Breast epithelium (tissue), 4 donors: ENCODE measurements around the gene SLC25A44. TPM values are rescaled to one million over a fixed set of nuclear protein-coding genes. Genes with fewer than 3 reads are reported as not detected.

Source experiments
- DNase-seq, 2 donors: peaks; one replicate each; pipeline ENCODE4 v3.0.0-alpha.2; 2019; ENCODE audit warnings: low spot score in 2 of 2
- H3K27ac ChIP-seq, 2 donors: fragments of 200-600 bp; sonication (generic) in 1 of 2; one replicate each; pipeline ENCODE4 v1.5.1; 2016 to 2019; ENCODE audit warnings: mild to moderate bottlenecking in 1 of 2
- H3K27me3 ChIP-seq, 2 donors: fragments of 200-600 bp; sonication (generic) in 1 of 2; one replicate each; pipeline versions ENCODE4 v1.5.1 to v1.6.0; 2017 to 2019; ENCODE audit warnings: control low read depth in 1 of 2, mild to moderate bottlenecking in 1 of 2
- H3K36me3 ChIP-seq: fragments of 200-600 bp; one replicate; pipeline ENCODE4 v1.5.1; 2019
- H3K4me1 ChIP-seq, 2 donors: fragments of 200-600 bp; sonication (generic); one replicate each; pipeline ENCODE4 v1.5.1; 2016 to 2019; ENCODE audit warnings: control low read depth in 1 of 2
- H3K4me3 ChIP-seq, 3 donors: fragments of 200-600 bp; sonication (generic); 1 replicate in 2 of 3; 2 replicates in 1 of 3; pipeline ENCODE4 v1.5.1; 2016 to 2019; ENCODE audit warnings: mild to moderate bottlenecking in 3 of 3, moderate library complexity in 2 of 3
- H3K9me3 ChIP-seq, 2 donors: fragments of 200-600 bp; sonication (generic) in 1 of 2; one replicate each; pipeline ENCODE4 v1.5.1; 2016 to 2019; ENCODE audit warnings: control low read depth in 1 of 2
- CTCF ChIP-seq, 3 donors: fragments of 450-650 bp; IDR thresholded peaks; one replicate each; pipeline ENCODE4 v1.5.1; 2016 to 2017; ENCODE audit warnings: antibody characterized with exemption in 3 of 3, mild to moderate bottlenecking in 3 of 3, moderate library complexity in 3 of 3
- POLR2A ChIP-seq: fragments of 450-650 bp; IDR thresholded peaks from one replicate; pipeline ENCODE4 v1.6.1; 2016; ENCODE audit warnings: antibody characterized with exemption, mild to moderate bottlenecking, moderate library complexity
- POLR2AphosphoS5 ChIP-seq, 3 donors: sonication (generic); formaldehyde crosslinking; IDR thresholded peaks; one replicate each; pipeline ENCODE4 v1.6.1; 2017; ENCODE audit warnings: antibody characterized with exemption in 3 of 3
- intact Hi-C: fragments of 100-400 bp; cut with DNase I; formaldehyde crosslinking; loops from one replicate; pipeline ENCODE4 v1.15.1; 2023; ENCODE audit warnings: low total_unique reads
- total RNA-seq, 3 donors: library from RNA; depleted of rRNA; stranded (reverse); fragments of >200 nt; gene quantifications; one replicate each; pipeline ENCODE4 v1.1.0, GENCODE V29; 2016

SLC25A44 gene
- total RNA-seq, 3 donors from 2014 or later = 10.7 to 23.7 (median 13.8) TPM

GRCh38 chr1:156242738-156243137 is 48.8 kb downstream of the SLC25A44 start:
- H3K27ac ChIP-seq = no peak overlapping the region
- no peak for TF ChIP-seq POLR2AphosphoS5 (IDR thresholded peaks at IDR 0.05)
- TF ChIP-seq CTCF (IDR thresholded peaks at IDR 0.05) = no peak
- no peak for TF ChIP-seq POLR2A
- intact Hi-C loops = no loop called here
- H3K4me1 ChIP-seq = peaks cover 0 to 7% of the 10 kb centered on the region in 2 donors
- no peaks in the 10 kb centered on the region for H3K36me3 ChIP-seq
- DNase-seq = no peak
- H3K9me3 ChIP-seq = no peaks in the 10 kb centered on the region
- no peaks in the 10 kb centered on the region for H3K27me3 ChIP-seq
- no peak overlapping the region for H3K4me3 ChIP-seq

- no peak overlapping the region for H3K27ac ChIP-seq
- TF ChIP-seq POLR2AphosphoS5 (IDR thresholded peaks at IDR 0.05) (no peak), POLR2A (no peak), CTCF (IDR thresholded peaks at IDR 0.05) (no peak)
- intact Hi-C loops = no loop called here
- no peak overlapping the region for H3K4me3 ChIP-seq
- H3K27me3 ChIP-seq = no peaks in the 10 kb centered on the region
- H3K9me3 ChIP-seq = no peaks in the 10 kb centered on the region
- no peaks in the 10 kb centered on the region for H3K36me3 ChIP-seq
- H3K4me1 ChIP-seq = peaks cover 0 to 11% of the 10 kb centered on the region in 2 donors
- no peak for DNase-seq
Observed at GRCh38 chr1:156244126-156244525, 50.2 kb downstream of the SLC25A44 start.

GRCh38 chr1:156244712-156245111 is 50.8 kb downstream of the SLC25A44 start:
- Histone ChIP-seq H3K27ac (no peak overlapping the region), H3K27me3 (no peaks in the 10 kb centered on the region), H3K4me3 (no peak overlapping the region), H3K36me3 (no peaks in the 10 kb centered on the region), H3K9me3 (no peaks in the 10 kb centered on the region), H3K4me1 (peaks cover 0 to 11% of the 10 kb centered on the region in 2 donors)
- no peak for DNase-seq
- TF ChIP-seq POLR2A (no peak), POLR2AphosphoS5 (IDR thresholded peaks at IDR 0.05) (no peak), CTCF (IDR thresholded peaks at IDR 0.05) (no peak)
- intact Hi-C loops = no loop called here

- Histone ChIP-seq H3K27me3 (no peaks in the 10 kb centered on the region), H3K4me1 (peaks cover 0 to 11% of the 10 kb centered on the region in 2 donors), H3K27ac (no peak overlapping the region), H3K4me3 (peak overlapping the region; percentile 10 to 54 (median 39)), H3K36me3 (no peaks in the 10 kb centered on the region), H3K9me3 (no peaks in the 10 kb centered on the region)
- no peak for DNase-seq
- TF ChIP-seq POLR2AphosphoS5 (IDR thresholded peaks at IDR 0.05) (peak in 1 of 3 donors; percentile 9), CTCF (IDR thresholded peaks at IDR 0.05) (no peak)
- intact Hi-C loops = no loop called here
Observed at GRCh38 chr1:156245451-156246232, 51.7 kb downstream of the SLC25A44 start.

GRCh38 chr1:156246241-156246780 is 52.4 kb downstream of the SLC25A44 start:
- H3K4me3 ChIP-seq = peak overlapping the region in 1 of 3 donors; percentile 54
- H3K4me1 ChIP-seq = peaks cover 0 to 11% of the 10 kb centered on the region in 2 donors
- no peak overlapping the region for H3K27ac ChIP-seq

More at GRCh38 chr1:156246241-156246780, 52.4 kb downstream of the SLC25A44 start:
- H3K36me3 ChIP-seq = peaks cover 4% of the 10 kb centered on the region
- H3K9me3 ChIP-seq = no peaks in the 10 kb centered on the region
- DNase-seq = no peak
- intact Hi-C loops = no loop called here
- H3K27me3 ChIP-seq = no peaks in the 10 kb centered on the region
- no peak for TF ChIP-seq CTCF (IDR thresholded peaks at IDR 0.05)
- TF ChIP-seq POLR2A = no peak
- no peak for TF ChIP-seq POLR2AphosphoS5 (IDR thresholded peaks at IDR 0.05)
